ENCODE data around the gene LTB. TPM values are rescaled to one million over a fixed set of nuclear protein-coding genes. Genes with fewer than 3 reads are reported as not detected.
A peak's percentile ranks its signal among the peaks of the same experiment; 100 is the strongest.

The LTB gene
- total and polyA plus RNA-seq, 9 of the 15 experiments (the other 6 are each of a cell fraction or from before 2014, with no cell fraction given), result 0.07 to 0.51 TPM; not detected in 7

- TF ChIP-seq HSF4 (CRISPR knock-in tag; IDR thresholded peaks at IDR 0.05; ENCODE audit: borderline replicate concordance), result no peak
- no peak for TF ChIP-seq ZC3H4 (CRISPR knock-in tag; IDR thresholded peaks at IDR 0.05; ENCODE audit: borderline replicate concordance)
- peak; percentile 86 for TF ChIP-seq ZBTB26 (CRISPR knock-in tag; IDR thresholded peaks at IDR 0.05)
- TF ChIP-seq SMARCB1 (IDR thresholded peaks at IDR 0.05; ENCODE audit: insufficient read length, low read depth), result no peak
- no peak for TF ChIP-seq RBM15 (IDR thresholded peaks at IDR 0.05; ENCODE audit: insufficient read depth, low read length)
- peak; percentile 40; the same call in 1 of the 2 replicates for TF ChIP-seq LEF1 (IDR thresholded peaks at IDR 0.05)
- TF ChIP-seq FOSL1 (tag; conservative IDR thresholded peaks at IDR 0.05), result peak; percentile 72
- TF ChIP-seq HLTF (IDR thresholded peaks at IDR 0.05), result peak; percentile 90; the same call in 1 of the 2 replicates
- no peak for TF ChIP-seq ZBTB8A (IDR thresholded peaks at IDR 0.05; ENCODE audit: partially characterized antibody)
- TF ChIP-seq ZBTB34 (CRISPR knock-in tag; IDR thresholded peaks at IDR 0.05), result no peak
- no peak for TF ChIP-seq FIP1L1 (IDR thresholded peaks at IDR 0.05; ENCODE audit: low read depth, low read length, poor library complexity, severe bottlenecking)
- TF ChIP-seq ARNT (IDR thresholded peaks at IDR 0.05), result peak in 1 of 2 experiments; percentile 58; a peak in 1 of 4 replicates
- peak; percentile 95 for TF ChIP-seq MTA3 (IDR thresholded peaks at IDR 0.05; ENCODE audit: borderline replicate concordance)
- no peak for TF ChIP-seq DDX20 (tag; IDR thresholded peaks at IDR 0.05; ENCODE audit: low read depth)
- no peak for TF ChIP-seq ZBTB49 (CRISPR knock-in tag; IDR thresholded peaks at IDR 0.05; ENCODE audit: borderline replicate concordance)
- no peak for TF ChIP-seq RAD51 (IDR thresholded peaks at IDR 0.05; ENCODE audit: borderline replicate concordance, low read depth)
- TF ChIP-seq ZNF133 (CRISPR knock-in tag; IDR thresholded peaks at IDR 0.05), result peak; percentile 62; the same call in 1 of the 2 replicates
- no peak for TF ChIP-seq RBM34 (IDR thresholded peaks at IDR 0.05; ENCODE audit: borderline replicate concordance, insufficient read depth, low read length)
- TF ChIP-seq VEZF1 (CRISPR knock-in tag; IDR thresholded peaks at IDR 0.05), result no peak
Measured at GRCh38 chr6:31619805-31620585, 37.8 kb upstream of the LTB start (continued).

Data from K562 (cell line).